Stimulated activated CD4-positive, alpha-beta T cell treated with anti-CD3 and anti-CD28 coated beads, Interleukin-15, amount 100 ng/mL, for 1 hour (primary cell): ENCODE measurements around the gene FMC1.
"Not testable (repeated sequence)": the region's sequence is repeated elsewhere in the genome, so short reads cannot be mapped to it uniquely, and the experiment has no call there.

Source experiments
- DNase-seq, 2 donors: peaks; one replicate each; pipeline ENCODE4 v3.0.0-alpha.2; 2020; ENCODE audit warnings: low read depth in 1 of 2, low spot score in 1 of 2

The FMC1 gene, protein sequence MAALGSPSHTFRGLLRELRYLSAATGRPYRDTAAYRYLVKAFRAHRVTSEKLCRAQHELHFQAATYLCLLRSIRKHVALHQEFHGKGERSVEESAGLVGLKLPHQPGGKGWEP

DNA sequence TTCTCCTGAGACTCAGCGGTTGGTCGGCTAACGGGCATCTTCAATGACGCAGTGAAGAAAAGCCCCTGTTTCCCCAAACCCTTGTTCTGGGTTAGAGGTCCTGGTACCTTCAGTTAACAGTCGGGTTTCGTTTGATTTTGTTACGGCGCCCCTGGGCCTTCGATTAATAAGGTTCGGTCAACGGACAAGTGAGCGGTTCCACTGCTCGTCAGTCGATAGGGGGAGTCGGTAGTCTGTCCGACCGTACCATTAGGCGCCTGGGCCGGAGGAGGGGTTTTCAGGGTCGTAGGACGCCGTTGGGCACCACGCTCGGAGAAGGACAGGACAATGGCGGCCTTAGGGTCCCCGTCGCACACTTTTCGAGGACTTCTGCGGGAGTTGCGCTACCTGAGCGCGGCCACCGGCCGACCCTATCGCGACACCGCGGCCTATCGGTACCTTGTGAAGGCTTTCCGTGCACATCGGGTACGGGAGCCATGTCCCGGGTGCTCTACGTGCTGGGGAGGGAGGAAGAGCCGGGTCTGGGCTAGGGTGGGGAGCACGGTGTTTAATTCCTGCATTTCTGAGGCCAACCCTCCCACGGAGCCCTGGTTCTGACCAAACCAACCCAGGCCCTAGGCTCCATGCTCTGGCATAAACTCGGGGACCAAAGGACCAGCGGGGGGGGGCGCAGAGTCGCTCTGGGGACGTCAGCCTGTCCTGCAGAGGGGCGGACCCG, at the start of gene FMC1:
Gene FMC1 (plus strand): TSS at position 280 of the 718 bp plus-strand sequence. CDS start 48 bp downstream, at position 328.
- peak; percentile 65 to 67 for DNase-seq

GRCh38 chr7:139292821-139293220, 48.3 kb upstream of the FMC1 start:
- DNase-seq, result no peak

- no peak for DNase-seq
Observed at GRCh38 chr7:139293534-139293933, 47.6 kb upstream of the FMC1 start.

GRCh38 chr7:139294241-139294640, 46.9 kb upstream of the FMC1 start:
- no peak for DNase-seq

GRCh38 chr7:139294951-139295575, 46.1 kb upstream of the FMC1 start:
- DNase-seq, result no peak

- no peak for DNase-seq
Observed at GRCh38 chr7:139297795-139298194, 43.3 kb upstream of the FMC1 start.

DNA sequence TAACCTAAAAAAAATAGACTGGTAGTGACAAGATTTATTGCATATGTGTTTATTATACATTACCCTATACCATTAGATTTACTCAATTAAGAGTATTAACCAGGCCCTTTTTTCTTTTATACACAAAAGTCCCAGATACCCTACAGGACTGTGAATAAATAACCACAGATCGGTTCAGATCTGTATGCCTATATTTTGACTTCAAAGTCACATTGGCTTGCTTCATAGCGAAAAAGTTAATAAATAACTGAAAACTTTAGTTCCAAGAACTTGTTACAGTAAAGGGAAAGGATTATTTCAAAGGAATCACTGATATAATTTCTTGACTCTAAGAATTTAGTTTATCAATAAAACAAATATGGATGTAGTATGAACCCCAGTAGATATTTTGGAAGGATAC, 41.8 kb upstream of the FMC1 start:
- DNase-seq, result no peak

- DNase-seq, result no peak
Observed at GRCh38 chr7:139300390-139300789, 40.7 kb upstream of the FMC1 start.

DNA sequence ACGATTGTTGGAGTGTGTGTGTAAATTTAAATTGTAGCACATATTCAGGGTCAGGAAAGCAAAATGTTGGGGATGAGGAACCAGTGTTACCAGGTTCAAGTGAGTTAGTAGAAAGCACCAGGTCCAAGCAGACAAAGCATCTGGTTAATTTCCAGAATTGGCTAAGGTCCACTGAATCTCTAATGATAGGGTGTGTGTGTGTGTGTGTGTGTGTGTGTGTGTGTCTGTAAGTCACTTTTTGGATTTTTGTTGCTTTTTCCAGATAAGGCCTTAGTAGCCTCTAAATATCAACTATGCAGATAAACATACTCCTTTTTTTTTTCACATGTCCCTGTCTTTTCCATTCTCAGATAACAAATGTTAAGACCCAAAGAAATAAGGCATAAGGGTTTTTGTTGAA, 36.6 kb upstream of the FMC1 start:
- DNase-seq, result no peak

- DNase-seq, result no peak
Observed at GRCh38 chr7:139317939-139318505, 23.1 kb upstream of the FMC1 start.

DNA sequence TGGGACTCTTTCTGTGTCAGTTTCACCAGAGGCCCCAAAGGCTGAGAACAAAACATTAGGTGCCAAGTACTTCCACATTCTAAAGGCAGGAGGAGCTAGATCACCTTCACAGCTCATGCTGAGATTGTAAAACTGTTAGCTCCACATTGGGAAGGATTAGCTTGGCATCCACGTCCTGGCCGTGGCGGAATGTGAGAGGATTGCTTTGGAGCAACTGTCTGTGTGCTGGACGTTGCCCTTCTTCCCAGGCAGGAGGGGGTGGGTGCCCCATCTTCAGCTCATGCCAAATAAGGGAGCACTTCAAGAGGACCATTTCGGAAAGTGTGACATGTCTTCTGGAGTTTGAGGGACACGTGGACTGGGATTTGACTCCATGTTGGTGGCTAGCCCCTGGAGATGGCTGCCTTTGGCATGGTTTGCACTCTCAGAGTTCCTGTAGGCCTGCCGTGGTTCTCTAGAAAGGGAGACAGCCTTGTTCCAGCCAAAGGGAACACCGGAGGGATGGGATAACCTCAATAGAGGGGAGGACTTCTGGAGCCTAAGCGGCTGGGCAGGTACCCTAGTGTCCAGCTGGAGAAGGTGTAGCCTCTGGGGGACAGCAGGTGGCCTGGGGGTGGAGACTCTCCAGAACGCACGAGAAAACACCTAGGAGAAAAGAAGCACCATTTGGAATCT, 19.9 kb upstream of the FMC1 start:
- no peak for DNase-seq

GRCh38 chr7:139324709-139325108, 16.4 kb upstream of the FMC1 start:
- DNase-seq, result not testable (repeated sequence)

DNA sequence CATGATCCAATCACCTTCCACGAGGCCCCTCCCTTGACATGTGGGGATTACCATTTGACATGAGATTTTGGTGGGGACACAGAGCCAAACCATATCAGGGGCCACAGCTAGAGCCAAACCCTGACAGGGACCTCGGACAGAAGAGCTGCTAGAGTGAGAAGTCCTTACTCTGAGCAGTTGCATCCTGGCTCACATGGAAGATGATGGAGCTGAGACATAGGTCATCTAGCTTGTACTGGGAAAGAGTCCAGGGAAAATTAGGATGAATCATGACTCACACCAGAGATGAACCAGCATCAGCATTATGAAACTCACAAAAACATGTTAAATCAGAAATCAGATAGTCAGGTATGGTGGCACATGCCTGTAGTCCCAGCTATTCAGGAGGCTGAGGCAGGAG, 12.8 kb upstream of the FMC1 start:
- DNase-seq, result no peak

- no peak for DNase-seq
Observed at GRCh38 chr7:139329119-139329518, 12.0 kb upstream of the FMC1 start.

DNA sequence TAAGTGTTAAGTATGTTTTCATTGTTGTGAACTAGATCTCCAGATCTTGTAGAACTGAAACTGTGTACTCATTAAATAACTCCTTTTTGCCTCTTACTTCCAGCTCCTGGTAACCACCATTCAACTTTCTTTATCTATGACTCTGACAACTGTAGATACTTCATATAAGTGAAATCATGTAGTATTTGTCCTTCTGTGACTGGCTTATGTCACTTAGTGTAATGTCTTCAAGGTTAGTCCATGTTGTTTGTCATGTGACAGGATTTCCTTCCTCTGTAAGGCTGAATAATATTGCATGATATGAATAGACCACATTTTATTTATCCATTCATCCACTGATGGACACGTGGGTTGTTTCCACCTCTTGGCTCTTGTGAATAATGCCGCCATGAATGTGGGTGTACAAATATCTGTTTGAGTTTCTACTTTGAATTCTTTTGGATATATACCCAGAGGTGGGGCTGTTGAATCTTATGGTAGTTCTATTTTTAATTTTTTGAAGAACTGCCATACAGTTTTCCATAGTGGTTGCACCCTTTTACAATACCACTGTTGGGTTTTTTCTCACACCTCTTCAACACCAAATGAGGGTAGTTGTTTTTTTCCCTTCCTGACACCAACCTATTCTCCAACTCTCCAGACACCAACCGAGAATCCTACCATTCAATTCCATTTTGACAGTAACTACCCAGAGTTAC, 10.7 kb upstream of the FMC1 start:
- DNase-seq, result no peak

GRCh38 chr7:139332697-139333359, 8.3 kb upstream of the FMC1 start:
- no peak for DNase-seq

DNA sequence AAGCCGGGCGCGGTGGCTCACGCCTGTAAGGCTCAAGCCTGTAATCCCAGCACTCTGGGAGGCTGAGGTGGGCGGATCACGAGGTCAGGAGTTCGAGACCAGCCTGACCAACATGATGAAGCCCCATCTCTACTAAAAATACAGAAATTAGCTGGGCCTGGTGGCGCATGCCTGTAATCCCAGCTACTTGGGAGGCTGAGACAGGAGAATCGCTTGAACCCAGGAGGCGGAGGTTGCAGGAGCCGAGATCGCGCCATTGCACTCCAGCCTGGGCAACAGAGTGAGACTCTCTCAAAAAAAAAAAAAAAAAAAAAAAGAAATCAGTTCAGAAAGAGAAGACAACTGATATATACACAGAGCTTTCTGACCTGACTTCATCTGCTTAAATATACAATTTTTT, 7.7 kb upstream of the FMC1 start:
- DNase-seq, result not testable (repeated sequence)

GRCh38 chr7:139334399-139335150, 6.6 kb upstream of the FMC1 start:
- no peak for DNase-seq

DNA sequence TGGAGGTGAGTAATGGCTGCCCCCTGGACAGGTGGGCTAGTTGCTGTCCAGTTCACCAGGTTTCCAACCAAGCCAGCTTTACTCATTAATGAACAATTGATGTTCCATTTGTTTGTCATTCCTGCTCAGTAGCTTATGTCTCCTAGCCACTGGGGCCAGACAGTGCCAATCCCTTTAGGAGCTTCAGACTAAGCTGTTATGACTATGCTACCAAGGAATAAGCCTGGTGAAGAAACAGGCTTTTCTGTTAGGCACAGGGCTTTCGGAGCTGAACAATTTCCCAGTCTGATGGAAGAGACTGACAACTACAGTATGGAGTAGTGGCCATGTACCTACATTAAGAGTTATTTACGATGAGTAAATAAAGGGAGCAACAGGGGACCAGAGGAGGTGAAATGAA, 2.1 kb upstream of the FMC1 start:
- DNase-seq, result no peak

GRCh38 chr7:139339698-139340036, 1.5 kb upstream of the FMC1 start:
- no peak for DNase-seq
